DOHH2 (cell line): ENCODE results near the gene TEX29.

Experiments
- EZH2phosphoT487 ChIP-seq: fragments of 200-600 bp; sonication (generic); IDR thresholded peaks from 2 replicates; pipeline ENCODE4 v1.6.1; 2017; ENCODE audit warnings: borderline replicate concordance, mild to moderate bottlenecking, antibody characterized with exemption, low read length, moderate library complexity, mixed read lengths
- TF ChIP-seq, protein P1 (sequence below): fragments of 200-600 bp; sonication (generic); IDR thresholded peaks from one replicate; pipeline ENCODE4 v1.5.1; 2014; ENCODE audit warnings: antibody characterized with exemption, mild to moderate bottlenecking, low read depth, low read length; ENCODE audit not compliant: poor library complexity, severe bottlenecking

- TF ChIP-seq, protein P1, sequence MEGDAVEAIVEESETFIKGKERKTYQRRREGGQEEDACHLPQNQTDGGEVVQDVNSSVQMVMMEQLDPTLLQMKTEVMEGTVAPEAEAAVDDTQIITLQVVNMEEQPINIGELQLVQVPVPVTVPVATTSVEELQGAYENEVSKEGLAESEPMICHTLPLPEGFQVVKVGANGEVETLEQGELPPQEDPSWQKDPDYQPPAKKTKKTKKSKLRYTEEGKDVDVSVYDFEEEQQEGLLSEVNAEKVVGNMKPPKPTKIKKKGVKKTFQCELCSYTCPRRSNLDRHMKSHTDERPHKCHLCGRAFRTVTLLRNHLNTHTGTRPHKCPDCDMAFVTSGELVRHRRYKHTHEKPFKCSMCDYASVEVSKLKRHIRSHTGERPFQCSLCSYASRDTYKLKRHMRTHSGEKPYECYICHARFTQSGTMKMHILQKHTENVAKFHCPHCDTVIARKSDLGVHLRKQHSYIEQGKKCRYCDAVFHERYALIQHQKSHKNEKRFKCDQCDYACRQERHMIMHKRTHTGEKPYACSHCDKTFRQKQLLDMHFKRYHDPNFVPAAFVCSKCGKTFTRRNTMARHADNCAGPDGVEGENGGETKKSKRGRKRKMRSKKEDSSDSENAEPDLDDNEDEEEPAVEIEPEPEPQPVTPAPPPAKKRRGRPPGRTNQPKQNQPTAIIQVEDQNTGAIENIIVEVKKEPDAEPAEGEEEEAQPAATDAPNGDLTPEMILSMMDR: no peak
- TF ChIP-seq EZH2phosphoT487: no peak
Observed at GRCh38 chr13:111322001-111322915, 1.8 kb downstream of the TEX29 start.
